ENCODE data around the gene ADGRG3.

The ADGRG3 gene

DNA sequence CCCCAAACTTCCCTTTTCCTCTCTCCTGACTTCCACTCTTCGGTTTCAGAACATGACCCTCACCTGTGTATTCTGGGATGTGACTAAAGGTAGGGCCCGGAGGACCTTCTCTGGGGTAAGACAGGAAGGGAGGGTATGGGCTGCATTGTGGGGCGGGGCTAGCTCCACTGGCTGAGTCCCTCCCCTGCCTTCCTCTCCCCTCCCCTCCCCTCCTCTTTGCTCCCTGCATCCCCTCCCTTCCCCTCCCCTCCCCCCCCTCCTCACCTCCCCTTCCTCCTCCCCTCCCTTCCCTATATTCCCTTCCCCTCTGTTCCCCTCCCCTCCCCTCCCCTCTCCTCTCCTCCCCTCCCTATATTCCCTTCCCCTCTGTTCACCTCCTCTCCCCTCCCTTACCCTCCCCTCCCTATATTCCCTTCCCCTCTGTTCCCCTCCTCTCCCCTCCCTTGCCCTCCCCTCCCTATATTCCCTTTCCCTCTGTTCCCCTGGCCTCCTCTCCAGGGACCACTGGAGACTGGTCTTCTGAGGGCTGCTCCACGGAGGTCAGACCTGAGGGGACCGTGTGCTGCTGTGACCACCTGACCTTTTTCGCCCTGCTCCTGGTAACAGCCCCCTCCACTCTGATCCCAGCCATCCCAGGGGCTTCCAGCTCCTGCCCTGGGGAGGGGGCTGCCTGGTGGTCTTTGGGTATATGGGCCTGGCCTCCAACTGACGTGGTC, 11.8 kb downstream of the ADGRG3 start:
- Histone ChIP-seq H3K36me3 (no peaks in the 10 kb centered on the region), H3K27me3 (no peaks in the 10 kb centered on the region), H3K9me3 (no peaks in the 10 kb centered on the region), H3K4me3 (ENCODE audit: low read depth, low read length) (no peak overlapping the region), H3K4me1 (no peaks in the 10 kb centered on the region; the same call in 1 of the 2 replicates)
- TF ChIP-seq, protein P1, sequence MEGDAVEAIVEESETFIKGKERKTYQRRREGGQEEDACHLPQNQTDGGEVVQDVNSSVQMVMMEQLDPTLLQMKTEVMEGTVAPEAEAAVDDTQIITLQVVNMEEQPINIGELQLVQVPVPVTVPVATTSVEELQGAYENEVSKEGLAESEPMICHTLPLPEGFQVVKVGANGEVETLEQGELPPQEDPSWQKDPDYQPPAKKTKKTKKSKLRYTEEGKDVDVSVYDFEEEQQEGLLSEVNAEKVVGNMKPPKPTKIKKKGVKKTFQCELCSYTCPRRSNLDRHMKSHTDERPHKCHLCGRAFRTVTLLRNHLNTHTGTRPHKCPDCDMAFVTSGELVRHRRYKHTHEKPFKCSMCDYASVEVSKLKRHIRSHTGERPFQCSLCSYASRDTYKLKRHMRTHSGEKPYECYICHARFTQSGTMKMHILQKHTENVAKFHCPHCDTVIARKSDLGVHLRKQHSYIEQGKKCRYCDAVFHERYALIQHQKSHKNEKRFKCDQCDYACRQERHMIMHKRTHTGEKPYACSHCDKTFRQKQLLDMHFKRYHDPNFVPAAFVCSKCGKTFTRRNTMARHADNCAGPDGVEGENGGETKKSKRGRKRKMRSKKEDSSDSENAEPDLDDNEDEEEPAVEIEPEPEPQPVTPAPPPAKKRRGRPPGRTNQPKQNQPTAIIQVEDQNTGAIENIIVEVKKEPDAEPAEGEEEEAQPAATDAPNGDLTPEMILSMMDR (IDR thresholded peaks at IDR 0.05; ENCODE audit: low read depth, low read length) = no peak
- DNase-seq = no peak

DNA sequence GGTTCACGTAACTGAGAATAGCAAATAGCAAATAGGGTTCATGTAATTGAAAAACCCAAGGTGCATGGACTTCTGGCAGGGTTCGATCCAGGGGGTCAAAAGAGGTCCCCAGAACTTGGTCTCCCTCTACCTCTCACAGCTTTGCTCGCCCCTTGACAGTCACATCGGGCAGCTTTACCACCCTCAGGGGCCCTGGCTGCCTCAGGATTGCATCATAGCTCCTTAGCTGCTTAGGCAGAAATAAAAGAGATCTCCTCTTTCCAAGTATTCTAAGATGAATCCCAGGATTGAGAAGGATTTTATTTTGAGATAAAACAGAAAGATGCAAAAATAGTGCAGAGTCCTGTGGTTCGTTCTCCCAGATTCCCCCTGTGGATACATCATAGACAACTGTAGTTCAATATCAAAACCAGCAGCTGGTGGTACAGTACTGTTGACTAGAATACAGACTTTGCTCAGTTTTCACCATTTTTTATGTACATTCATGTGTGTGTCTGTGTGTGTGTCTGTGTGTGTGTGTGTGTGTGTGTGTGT, 12.8 kb downstream of the ADGRG3 start:
- no peaks in the 10 kb centered on the region for H3K27me3 ChIP-seq
- H3K36me3 ChIP-seq = no peaks in the 10 kb centered on the region
- no peaks in the 10 kb centered on the region for H3K9me3 ChIP-seq
- no peak overlapping the region for H3K4me3 ChIP-seq (ENCODE audit: low read depth, low read length)
- no peak for DNase-seq
- H3K4me1 ChIP-seq = no peaks in the 10 kb centered on the region; the same call in 1 of the 2 replicates
- TF ChIP-seq, protein P1 (IDR thresholded peaks at IDR 0.05; ENCODE audit: low read depth, low read length) = no peak

DNA sequence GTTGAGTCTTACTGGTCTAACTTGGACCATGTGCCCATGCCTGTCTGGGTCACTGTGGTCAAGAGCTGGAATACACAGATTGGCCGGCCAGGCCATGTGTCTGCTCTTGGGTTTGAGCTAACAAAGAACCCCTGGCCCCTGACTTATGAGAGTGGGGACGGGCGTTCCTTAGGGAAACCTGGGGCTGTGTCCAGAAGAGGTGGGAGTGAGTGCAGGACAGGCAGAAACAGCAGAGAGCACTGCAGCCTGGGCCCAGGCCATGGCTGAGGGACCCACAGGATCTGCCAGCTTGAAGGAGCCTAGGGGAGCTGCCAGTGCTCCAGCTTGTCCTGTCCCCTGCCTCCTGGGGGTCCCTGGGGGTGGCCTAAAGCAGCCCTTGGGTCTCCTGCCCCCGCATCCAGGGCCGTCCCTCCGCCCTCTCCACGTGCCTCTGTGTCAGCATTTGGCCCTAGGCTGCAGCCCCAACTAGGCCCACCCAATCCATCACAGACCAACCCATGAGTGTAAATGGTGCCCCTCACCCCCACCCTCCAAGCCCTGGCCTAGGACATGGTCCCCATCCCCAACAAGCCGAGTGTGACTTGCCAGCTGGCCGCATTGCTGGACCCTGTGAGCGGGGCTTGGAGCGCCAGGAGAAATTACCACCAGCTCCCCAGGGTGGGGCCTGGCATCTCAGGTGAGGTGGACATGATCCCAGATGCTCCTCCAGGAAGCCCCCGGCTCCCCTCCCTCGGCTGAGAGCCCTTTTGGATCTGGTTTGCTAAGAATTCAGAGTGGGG, 14.0 kb downstream of the ADGRG3 start:
- Histone ChIP-seq H3K4me1 (no peaks in the 10 kb centered on the region), H3K9me3 (no peaks in the 10 kb centered on the region), H3K4me3 (ENCODE audit: low read depth, low read length) (no peak overlapping the region), H3K36me3 (no peaks in the 10 kb centered on the region), H3K27me3 (no peaks in the 10 kb centered on the region)
- no peak for DNase-seq
- TF ChIP-seq, protein P1 (IDR thresholded peaks at IDR 0.05; ENCODE audit: low read depth, low read length) = no peak

DNA sequence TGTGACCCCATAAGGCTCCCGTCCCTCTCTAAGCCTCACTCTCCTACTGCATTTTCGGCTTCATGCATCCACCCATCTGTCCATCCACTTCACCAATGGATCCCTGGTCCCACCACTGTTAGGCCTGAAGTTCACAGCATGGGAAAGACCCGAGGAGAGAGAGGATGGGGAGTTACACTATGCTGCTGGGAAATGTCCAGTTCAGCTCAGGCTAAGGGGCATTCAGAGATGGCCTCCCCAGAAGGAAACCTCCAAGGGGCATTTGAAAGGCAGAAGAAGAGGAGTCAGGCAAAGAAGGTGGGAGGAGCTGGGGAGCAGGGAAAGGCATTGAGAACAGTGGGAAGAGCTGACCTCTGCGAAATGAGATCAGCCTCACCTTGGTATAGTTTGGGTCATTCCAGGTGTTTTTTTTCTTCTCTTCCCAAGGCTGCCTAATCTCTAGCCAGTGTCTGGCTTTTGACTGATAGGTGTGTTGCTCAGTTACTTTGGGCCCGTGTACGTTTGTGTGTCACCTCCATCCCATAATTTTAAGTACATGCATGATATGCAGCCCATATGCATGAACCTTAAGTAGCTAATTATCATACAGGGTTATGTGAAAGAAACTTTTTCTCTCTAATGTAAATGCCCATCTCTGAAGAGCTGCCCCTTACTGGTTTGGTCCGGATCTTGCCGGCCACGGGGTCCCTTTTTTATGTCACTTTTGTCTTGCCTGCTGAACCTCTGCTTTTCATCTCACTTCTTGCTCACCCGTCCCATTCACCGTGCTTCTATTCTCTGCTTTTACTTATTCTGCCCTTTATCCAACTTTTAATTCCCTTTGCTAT, 14.9 kb downstream of the ADGRG3 start:
- Histone ChIP-seq H3K9me3 (no peaks in the 10 kb centered on the region), H3K27me3 (no peaks in the 10 kb centered on the region), H3K4me1 (no peaks in the 10 kb centered on the region), H3K36me3 (no peaks in the 10 kb centered on the region), H3K4me3 (ENCODE audit: low read depth, low read length) (no peak overlapping the region)
- TF ChIP-seq, protein P1 (IDR thresholded peaks at IDR 0.05; ENCODE audit: low read depth, low read length) = no peak
- DNase-seq = no peak

DNA sequence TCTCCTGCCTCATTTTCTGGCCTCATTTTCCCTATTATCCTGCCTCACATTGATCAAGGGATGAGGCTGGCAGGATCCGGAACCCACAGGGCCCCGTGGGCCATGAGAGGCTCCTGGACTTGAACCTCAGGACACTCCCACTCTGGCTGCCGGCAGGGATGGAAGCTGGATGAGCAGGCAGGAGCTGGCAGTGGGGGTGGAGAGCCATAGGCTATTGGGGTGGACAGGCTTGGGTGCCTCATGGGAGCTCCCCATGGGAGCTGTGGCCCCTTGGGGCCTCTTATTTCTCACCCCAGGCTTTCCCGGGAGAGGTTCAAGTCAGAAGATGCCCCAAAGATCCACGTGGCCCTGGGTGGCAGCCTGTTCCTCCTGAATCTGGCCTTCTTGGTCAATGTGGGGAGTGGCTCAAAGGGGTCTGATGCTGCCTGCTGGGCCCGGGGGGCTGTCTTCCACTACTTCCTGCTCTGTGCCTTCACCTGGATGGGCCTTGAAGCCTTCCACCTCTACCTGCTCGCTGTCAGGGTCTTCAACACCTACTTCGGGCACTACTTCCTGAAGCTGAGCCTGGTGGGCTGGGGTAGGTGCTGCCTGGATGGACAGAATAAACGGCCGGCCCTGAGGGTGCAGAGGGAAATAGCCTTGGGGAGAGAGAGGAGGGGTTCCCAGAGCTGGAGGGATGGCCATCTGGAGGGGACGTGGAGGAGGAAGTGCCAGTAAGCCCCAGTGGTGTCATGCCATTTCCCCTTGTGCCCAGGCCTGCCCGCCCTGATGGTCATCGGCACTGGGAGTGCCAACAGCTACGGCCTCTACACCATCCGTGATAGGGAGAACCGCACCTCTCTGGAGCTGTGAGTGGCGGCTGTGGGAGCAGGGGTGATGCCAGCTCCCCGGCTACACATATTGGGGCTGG, 15.8 kb downstream of the ADGRG3 start:
- no peaks in the 10 kb centered on the region for H3K9me3 ChIP-seq
- no peaks in the 10 kb centered on the region for H3K36me3 ChIP-seq
- no peak for DNase-seq
- H3K4me3 ChIP-seq (ENCODE audit: low read depth, low read length) = no peak overlapping the region
- H3K4me1 ChIP-seq = no peaks in the 10 kb centered on the region
- H3K27me3 ChIP-seq = no peaks in the 10 kb centered on the region
- TF ChIP-seq, protein P1 (IDR thresholded peaks at IDR 0.05; ENCODE audit: low read depth, low read length) = no peak
